ENCODE data around the gene RNF181. TPM values are rescaled to one million over a fixed set of nuclear protein-coding genes. Genes with fewer than 3 reads are reported as not detected.
A peak's percentile ranks its signal among the peaks of the same experiment; 100 is the strongest.

Gene RNF181
- total and polyA plus RNA-seq, 2 donors, result 162 to 180 TPM

DNA sequence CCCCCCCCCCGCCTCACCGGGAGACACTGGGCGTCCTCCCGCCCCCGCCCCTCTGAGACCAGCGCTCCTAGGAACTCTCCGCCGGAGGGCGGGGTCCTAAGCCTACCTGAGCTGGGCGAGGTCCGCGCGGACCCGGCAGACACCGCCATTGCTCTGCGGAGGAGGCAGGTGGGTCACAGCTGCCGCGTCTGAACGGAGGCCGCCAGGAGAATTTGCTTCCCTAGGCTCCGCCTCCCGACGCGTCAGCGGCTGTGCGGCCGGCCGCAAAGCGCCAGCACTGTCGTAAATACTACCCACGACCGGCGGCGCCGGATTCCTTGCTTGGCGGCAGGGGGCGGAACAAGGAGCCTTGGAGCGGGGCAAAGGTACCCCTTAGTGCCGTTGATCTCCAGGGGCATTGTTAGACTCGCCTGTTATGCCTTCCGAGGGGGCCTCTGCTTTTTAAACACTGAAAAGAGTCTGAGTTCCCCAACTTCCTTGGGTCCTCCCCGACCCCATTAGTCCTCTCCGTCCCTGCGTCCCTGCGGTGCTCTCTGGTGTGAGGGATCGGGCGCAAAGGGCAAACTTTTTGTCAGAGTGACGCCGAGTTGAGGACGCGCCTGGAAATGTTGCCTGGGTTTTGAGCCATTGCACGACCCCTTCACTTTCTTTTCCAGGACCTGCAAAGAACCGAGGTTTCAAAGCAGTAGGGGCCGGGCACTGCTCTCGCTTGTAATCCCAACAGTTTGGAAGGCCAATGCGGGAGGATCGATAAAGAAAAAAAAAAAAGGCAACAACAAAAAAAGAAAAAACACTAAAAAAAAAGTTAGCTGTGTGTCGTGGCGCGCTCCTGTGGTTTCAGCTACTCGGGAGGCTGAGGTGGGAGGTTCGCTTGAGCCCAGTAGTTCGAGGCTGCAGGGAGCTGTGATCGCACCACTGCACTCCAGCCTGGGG, 34.0 kb upstream of the RNF181 start, which contains the start of gene GGCX:
Gene GGCX (minus strand): TSS at position 214 of the 933 bp plus-strand sequence. CDS start 65 bp downstream, at position 149.
- DNase-seq (ENCODE audit: low read depth in 6 of 9, low spot score in 9 of 9), result peak; percentile 88 to 98 (median 92)
- peak within 1 kb of the TSS; percentile 96 to 97 for H3K27ac ChIP-seq (ENCODE audit: low read depth in 1 of 2, low read length in 1 of 2)
- 5% methylated on average over 64 of the region's 64 CpGs for WGBS
- no peaks in the 10 kb centered on the region for H3K9me3 ChIP-seq (ENCODE audit: control insufficient read depth in 2 of 2, insufficient read depth in 1 of 2, low read length in 1 of 2)
- peaks cover 3 to 15% of the 10 kb centered on the region in 2 donors for H3K4me1 ChIP-seq (ENCODE audit: control insufficient read depth in 2 of 2, insufficient read depth in 2 of 2, low read length in 2 of 2)
- H3K36me3 ChIP-seq (ENCODE audit: control insufficient read depth in 2 of 2, insufficient read depth in 2 of 2, low read length in 1 of 2), result peaks cover 3 to 13% of the 10 kb centered on the region in 2 donors
- H3K27me3 ChIP-seq (ENCODE audit: control insufficient read depth in 2 of 2, insufficient read depth in 1 of 2, low read length in 1 of 2), result no peaks in the 10 kb centered on the region
- H3K4me3 ChIP-seq (ENCODE audit: low read length in 2 of 2), result peak within 1 kb of the TSS; percentile 69 to 94

DNA sequence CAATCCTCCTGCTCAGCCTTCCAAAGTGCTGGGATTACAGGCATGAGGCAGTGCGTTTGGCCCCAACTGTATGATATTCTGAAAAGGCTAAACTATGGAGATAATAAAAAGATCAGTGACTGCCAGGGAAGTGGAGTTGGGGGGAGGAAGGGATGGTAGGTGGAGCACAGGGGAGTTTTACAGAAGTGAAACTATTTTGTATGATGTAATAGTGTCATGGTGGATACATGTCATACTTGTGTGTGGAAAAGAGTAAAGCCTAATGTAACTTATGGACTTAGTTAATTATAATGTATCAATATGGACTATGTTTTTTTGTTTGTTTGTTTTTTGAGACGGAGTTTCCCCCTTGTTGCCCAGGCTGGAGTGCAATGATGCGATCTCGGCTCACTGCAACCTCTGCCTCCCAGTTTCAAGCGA, 31.4 kb upstream of the RNF181 start:
- no peak for DNase-seq (ENCODE audit: low read depth in 6 of 9, low spot score in 9 of 9)
- H3K27ac ChIP-seq (ENCODE audit: low read depth in 1 of 2, low read length in 1 of 2), result no peak overlapping the region
- 96% methylated on average over 5 of the region's 5 CpGs for WGBS

DNA sequence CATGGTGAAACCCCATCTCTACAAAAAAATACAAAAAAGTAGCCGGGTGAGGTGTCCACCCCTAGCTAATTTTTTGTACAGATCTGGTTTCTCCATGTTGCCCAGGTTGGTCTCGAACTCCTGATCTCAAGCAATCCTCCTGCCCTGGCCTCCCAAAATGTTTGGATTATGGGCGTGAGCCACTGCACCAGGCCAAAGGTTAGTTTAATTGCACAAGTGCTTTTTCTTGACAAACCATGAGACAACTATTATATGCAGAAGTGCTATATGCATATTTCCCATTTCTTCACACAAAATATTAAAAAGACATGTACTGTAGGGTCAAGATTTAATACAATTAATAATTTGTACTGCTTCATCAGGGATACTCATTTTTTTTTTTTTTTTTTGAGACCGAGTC, 29.3 kb upstream of the RNF181 start:
- H3K4me1 ChIP-seq (ENCODE audit: control insufficient read depth in 2 of 2, insufficient read depth in 2 of 2, low read length in 2 of 2), result peaks cover 3 to 4% of the 10 kb centered on the region in 2 donors
- 85% methylated on average over 4 of the region's 4 CpGs for WGBS
- DNase-seq (ENCODE audit: low read depth in 6 of 9, low spot score in 9 of 9), result no peak
- no peaks in the 10 kb centered on the region for H3K9me3 ChIP-seq (ENCODE audit: control insufficient read depth in 2 of 2, insufficient read depth in 1 of 2, low read length in 1 of 2)
- no peak overlapping the region for H3K27ac ChIP-seq (ENCODE audit: low read depth in 1 of 2, low read length in 1 of 2)
- no peaks in the 10 kb centered on the region for H3K36me3 ChIP-seq (ENCODE audit: control insufficient read depth in 2 of 2, insufficient read depth in 2 of 2, low read length in 1 of 2)
- H3K27me3 ChIP-seq (ENCODE audit: control insufficient read depth in 2 of 2, insufficient read depth in 1 of 2, low read length in 1 of 2), result no peaks in the 10 kb centered on the region
- H3K4me3 ChIP-seq (ENCODE audit: low read length in 2 of 2), result no peak overlapping the region

More for the DNA sequence above, 31.4 kb upstream of the RNF181 start:
- Histone ChIP-seq H3K4me3 (ENCODE audit: low read length in 2 of 2) (no peak overlapping the region), H3K36me3 (ENCODE audit: control insufficient read depth in 2 of 2, insufficient read depth in 2 of 2, low read length in 1 of 2) (no peaks in the 10 kb centered on the region), H3K27me3 (ENCODE audit: control insufficient read depth in 2 of 2, insufficient read depth in 1 of 2, low read length in 1 of 2) (no peaks in the 10 kb centered on the region), H3K9me3 (ENCODE audit: control insufficient read depth in 2 of 2, insufficient read depth in 1 of 2, low read length in 1 of 2) (no peaks in the 10 kb centered on the region), H3K4me1 (ENCODE audit: control insufficient read depth in 2 of 2, insufficient read depth in 2 of 2, low read length in 2 of 2) (peaks cover 3 to 15% of the 10 kb centered on the region in 2 donors)

DNA sequence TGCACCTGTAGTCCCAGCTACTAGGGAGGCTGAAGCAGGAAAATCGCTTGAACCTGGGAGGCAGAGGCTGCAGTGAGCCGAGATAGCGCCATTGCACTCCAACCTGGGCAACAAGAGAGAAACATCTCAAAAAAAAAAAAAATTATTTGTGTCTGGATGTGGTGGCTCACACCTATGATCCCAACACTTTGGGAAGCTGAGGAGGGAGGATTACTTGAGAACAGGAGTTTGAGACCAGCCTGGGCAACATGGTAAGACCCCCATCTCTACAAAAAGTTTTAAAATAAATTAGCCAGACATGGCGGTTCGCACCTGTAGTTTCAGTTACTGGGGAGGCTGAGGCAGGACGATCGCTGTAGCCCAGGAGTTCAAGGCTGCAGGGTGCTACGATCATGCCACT, 19.8 kb upstream of the RNF181 start:
- WGBS, result 96% methylated on average over 8 of the region's 8 CpGs
- no peak for DNase-seq (ENCODE audit: low read depth in 6 of 9, low spot score in 9 of 9)
- H3K9me3 ChIP-seq (ENCODE audit: control insufficient read depth in 2 of 2, insufficient read depth in 1 of 2, low read length in 1 of 2), result no peaks in the 10 kb centered on the region
- H3K4me3 ChIP-seq (ENCODE audit: low read length in 2 of 2), result no peak overlapping the region
- peaks cover 0 to 2% of the 10 kb centered on the region in 2 donors for H3K36me3 ChIP-seq (ENCODE audit: control insufficient read depth in 2 of 2, insufficient read depth in 2 of 2, low read length in 1 of 2)
- H3K4me1 ChIP-seq (ENCODE audit: control insufficient read depth in 2 of 2, insufficient read depth in 2 of 2, low read length in 2 of 2), result peaks cover 23 to 38% of the 10 kb centered on the region in 2 donors
- H3K27me3 ChIP-seq (ENCODE audit: control insufficient read depth in 2 of 2, insufficient read depth in 1 of 2, low read length in 1 of 2), result no peaks in the 10 kb centered on the region
- no peak overlapping the region for H3K27ac ChIP-seq (ENCODE audit: low read depth in 1 of 2, low read length in 1 of 2)

DNA sequence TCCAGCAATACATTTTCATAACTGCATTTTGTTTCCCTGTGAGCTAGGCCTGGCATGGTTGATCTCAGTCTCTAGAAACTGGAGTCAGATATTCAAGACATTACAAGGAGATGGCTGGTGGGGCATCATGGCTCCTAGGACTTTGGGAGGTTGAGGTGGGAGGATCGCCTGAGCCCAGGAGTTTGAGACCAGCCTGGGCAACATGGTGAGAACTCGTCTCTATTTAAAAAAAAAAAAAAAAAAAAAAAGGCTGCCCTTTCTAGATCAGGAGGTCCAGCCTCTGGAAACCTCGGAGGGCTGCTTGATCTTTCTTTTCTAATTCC, 18.5 kb upstream of the RNF181 start:
- WGBS, result 35% methylated on average over 3 of the region's 3 CpGs
- no peak for DNase-seq (ENCODE audit: low read depth in 6 of 9, low spot score in 9 of 9)
- Histone ChIP-seq H3K4me3 (ENCODE audit: low read length in 2 of 2) (no peak overlapping the region), H3K36me3 (ENCODE audit: control insufficient read depth in 2 of 2, insufficient read depth in 2 of 2, low read length in 1 of 2) (peaks cover 0 to 8% of the 10 kb centered on the region in 2 donors), H3K27me3 (ENCODE audit: control insufficient read depth in 2 of 2, insufficient read depth in 1 of 2, low read length in 1 of 2) (no peaks in the 10 kb centered on the region), H3K4me1 (ENCODE audit: control insufficient read depth in 2 of 2, insufficient read depth in 2 of 2, low read length in 2 of 2) (peaks cover 23 to 38% of the 10 kb centered on the region in 2 donors), H3K27ac (ENCODE audit: low read depth in 1 of 2, low read length in 1 of 2) (peak overlapping the region; percentile 20 to 62), H3K9me3 (ENCODE audit: control insufficient read depth in 2 of 2, insufficient read depth in 1 of 2, low read length in 1 of 2) (no peaks in the 10 kb centered on the region)

DNA sequence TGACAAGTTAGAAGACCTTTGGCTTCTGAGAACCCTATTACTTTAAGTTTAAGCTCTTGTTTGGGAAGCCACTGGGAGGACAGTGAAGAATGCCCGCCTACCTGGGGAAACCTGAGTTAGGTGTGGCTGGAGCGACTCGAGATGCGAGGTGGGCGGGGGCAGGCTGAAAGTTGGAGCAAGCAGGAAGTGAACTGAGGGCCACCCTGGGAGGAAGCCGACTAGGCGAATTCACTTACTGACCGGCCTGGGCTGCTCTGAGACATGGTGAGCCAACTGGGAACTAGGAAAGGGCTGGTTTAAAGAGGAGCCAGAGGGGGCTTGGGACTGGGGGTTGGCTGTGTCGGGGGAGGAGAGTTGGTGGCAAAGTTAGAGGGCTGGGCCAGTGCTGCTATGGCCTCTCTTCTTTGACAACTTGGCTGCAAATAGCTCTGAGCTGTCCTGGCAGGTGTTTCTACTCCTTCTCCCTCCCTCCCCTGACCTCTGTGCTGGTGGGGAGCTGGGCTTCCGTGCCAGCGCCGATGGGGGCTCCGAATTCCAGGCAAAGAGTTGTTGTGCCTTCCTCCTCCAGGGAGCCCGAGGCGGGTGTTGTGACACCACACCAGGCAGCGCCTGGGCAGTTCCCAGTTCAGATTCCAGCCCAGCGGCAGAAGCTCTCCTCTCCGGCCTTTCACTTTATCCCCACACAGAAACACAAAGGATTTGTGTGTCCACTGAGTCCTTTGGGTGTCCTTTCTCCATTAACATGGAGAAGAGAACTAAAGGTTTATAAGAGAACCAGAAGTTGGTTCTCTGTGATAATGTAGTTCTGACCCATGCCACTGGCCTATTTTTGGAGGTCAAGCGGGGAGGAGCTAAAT, 17.9 kb upstream of the RNF181 start, which contains the start of gene VAMP8:
Gene VAMP8 (plus strand): TSS at position 201 of the 857 bp plus-strand sequence. CDS start 61 bp downstream, at position 262.
- peaks cover 5 to 14% of the 10 kb centered on the region in 2 donors for H3K36me3 ChIP-seq (ENCODE audit: control insufficient read depth in 2 of 2, insufficient read depth in 2 of 2, low read length in 1 of 2)
- peak within 1 kb of the TSS; percentile 62 to 66 for H3K4me3 ChIP-seq (ENCODE audit: low read length in 2 of 2)
- DNase-seq (ENCODE audit: low read depth in 6 of 9, low spot score in 9 of 9), result peak in 3 of 9 donors; percentile 41 to 66 (median 48)
- peaks cover 0 to 2% of the 10 kb centered on the region in 2 donors for H3K9me3 ChIP-seq (ENCODE audit: control insufficient read depth in 2 of 2, insufficient read depth in 1 of 2, low read length in 1 of 2)
- H3K4me1 ChIP-seq (ENCODE audit: control insufficient read depth in 2 of 2, insufficient read depth in 2 of 2, low read length in 2 of 2), result peaks cover 23 to 38% of the 10 kb centered on the region in 2 donors
- WGBS, result 3% methylated on average over 19 of the region's 19 CpGs
- peak within 1 kb of the TSS; percentile 46 to 83 for H3K27ac ChIP-seq (ENCODE audit: low read depth in 1 of 2, low read length in 1 of 2)
- no peaks in the 10 kb centered on the region for H3K27me3 ChIP-seq (ENCODE audit: control insufficient read depth in 2 of 2, insufficient read depth in 1 of 2, low read length in 1 of 2)

DNA sequence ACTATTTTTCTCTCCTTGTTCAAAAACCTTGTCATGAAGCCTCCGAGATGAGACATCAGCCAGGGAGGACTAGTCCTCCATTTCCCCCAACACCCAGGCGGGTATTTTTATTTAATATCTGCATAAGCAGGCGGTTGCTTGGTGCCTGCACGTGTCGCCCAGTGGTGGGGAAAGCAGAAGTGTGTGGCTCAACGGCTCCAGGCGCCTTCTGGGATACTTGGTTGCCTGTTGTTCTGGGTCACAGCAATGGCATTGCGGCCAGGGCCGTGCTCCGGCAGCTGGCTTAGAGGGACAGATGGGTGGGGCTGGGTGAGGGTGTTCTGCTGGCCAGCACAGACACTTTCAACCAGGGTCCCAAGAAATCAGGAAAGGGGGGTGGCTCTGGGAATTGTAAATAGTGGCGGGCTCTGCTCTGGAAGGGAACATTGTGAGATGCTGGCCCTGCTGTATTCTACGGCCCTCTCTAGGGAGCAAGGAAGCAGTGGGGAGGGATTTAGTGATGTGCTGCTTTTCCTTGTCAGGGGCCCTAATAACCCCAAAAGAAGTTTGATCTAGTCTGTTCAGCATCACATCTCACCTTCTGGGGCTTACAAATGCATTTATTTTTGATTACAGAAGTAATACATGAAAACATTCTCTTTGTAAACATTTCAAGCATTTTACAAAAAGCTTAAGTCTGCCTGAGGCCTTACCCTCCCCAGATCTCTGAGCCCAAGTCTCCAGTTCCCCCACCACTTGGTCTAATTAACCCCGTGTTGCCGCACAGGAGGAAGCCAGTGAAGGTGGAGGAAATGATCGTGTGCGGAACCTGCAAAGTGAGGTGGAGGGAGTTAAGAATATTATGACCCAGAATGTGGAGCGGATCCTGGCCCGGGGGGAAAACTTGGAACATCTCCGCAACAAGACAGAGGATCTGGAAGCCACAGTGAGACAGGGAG, 17.0 kb upstream of the RNF181 start:
- Histone ChIP-seq H3K9me3 (ENCODE audit: control insufficient read depth in 2 of 2, insufficient read depth in 1 of 2, low read length in 1 of 2) (peaks cover 0 to 2% of the 10 kb centered on the region in 2 donors), H3K27ac (ENCODE audit: low read depth in 1 of 2, low read length in 1 of 2) (peak overlapping the region; percentile 46 to 83), H3K4me3 (ENCODE audit: low read length in 2 of 2) (peak overlapping the region; percentile 62 to 66), H3K36me3 (ENCODE audit: control insufficient read depth in 2 of 2, insufficient read depth in 2 of 2, low read length in 1 of 2) (peaks cover 6 to 15% of the 10 kb centered on the region in 2 donors), H3K4me1 (ENCODE audit: control insufficient read depth in 2 of 2, insufficient read depth in 2 of 2, low read length in 2 of 2) (peaks cover 26 to 43% of the 10 kb centered on the region in 2 donors), H3K27me3 (ENCODE audit: control insufficient read depth in 2 of 2, insufficient read depth in 1 of 2, low read length in 1 of 2) (no peaks in the 10 kb centered on the region)
- WGBS, result 4% methylated on average over 19 of the region's 19 CpGs
- DNase-seq (ENCODE audit: low read depth in 6 of 9, low spot score in 9 of 9), result peak in 3 of 9 donors; percentile 21 to 56 (median 26)

DNA sequence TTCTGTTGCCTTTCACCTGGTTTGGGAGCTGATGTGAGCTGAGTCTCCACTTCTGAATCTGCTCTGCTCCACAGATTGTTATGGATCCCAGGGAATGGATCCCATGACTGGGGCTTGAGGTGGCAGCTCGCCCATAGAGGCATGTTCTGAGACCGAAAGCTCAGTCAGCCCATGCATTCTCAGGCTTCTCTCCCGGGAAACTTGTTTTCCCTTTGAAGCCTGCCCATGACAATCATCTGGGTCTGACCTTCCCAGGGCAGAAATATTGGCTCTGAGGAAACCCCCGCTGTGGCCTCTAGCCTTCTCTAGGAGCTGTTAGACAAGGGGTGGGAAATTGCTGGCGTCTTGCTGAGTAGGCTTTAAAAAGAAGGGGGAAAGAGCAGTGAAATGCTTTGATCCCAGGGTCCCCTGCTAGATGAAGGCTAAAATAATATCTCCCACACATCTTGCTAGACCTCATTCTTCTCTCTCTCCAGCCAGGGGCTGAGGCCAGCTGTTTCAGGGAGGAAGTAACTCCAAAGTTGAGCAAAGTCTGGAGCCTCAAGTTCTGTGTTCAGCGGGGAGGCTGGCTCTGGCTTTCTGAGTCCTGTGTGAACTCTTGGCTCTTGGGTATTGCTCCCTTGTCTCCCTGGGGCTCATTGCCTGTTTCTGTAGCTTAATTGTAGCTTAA, 16.1 kb upstream of the RNF181 start:
- H3K9me3 ChIP-seq (ENCODE audit: control insufficient read depth in 2 of 2, insufficient read depth in 1 of 2, low read length in 1 of 2), result peaks cover 0 to 2% of the 10 kb centered on the region in 2 donors
- DNase-seq (ENCODE audit: low read depth in 6 of 9, low spot score in 9 of 9), result peak in 1 of 9 donors; percentile 47
- peak overlapping the region; percentile 36 to 52 for H3K27ac ChIP-seq (ENCODE audit: low read depth in 1 of 2, low read length in 1 of 2)
- 47% methylated on average over 6 of the region's 6 CpGs for WGBS
- peaks cover 6 to 15% of the 10 kb centered on the region in 2 donors for H3K36me3 ChIP-seq (ENCODE audit: control insufficient read depth in 2 of 2, insufficient read depth in 2 of 2, low read length in 1 of 2)
- H3K4me1 ChIP-seq (ENCODE audit: control insufficient read depth in 2 of 2, insufficient read depth in 2 of 2, low read length in 2 of 2), result peaks cover 27 to 50% of the 10 kb centered on the region in 2 donors
- peak overlapping the region; percentile 62 to 66 for H3K4me3 ChIP-seq (ENCODE audit: low read length in 2 of 2)
- no peaks in the 10 kb centered on the region for H3K27me3 ChIP-seq (ENCODE audit: control insufficient read depth in 2 of 2, insufficient read depth in 1 of 2, low read length in 1 of 2)

Data from thymus (tissue), 11 donors.